ENCODE data around the gene CHMP5.

DNA sequence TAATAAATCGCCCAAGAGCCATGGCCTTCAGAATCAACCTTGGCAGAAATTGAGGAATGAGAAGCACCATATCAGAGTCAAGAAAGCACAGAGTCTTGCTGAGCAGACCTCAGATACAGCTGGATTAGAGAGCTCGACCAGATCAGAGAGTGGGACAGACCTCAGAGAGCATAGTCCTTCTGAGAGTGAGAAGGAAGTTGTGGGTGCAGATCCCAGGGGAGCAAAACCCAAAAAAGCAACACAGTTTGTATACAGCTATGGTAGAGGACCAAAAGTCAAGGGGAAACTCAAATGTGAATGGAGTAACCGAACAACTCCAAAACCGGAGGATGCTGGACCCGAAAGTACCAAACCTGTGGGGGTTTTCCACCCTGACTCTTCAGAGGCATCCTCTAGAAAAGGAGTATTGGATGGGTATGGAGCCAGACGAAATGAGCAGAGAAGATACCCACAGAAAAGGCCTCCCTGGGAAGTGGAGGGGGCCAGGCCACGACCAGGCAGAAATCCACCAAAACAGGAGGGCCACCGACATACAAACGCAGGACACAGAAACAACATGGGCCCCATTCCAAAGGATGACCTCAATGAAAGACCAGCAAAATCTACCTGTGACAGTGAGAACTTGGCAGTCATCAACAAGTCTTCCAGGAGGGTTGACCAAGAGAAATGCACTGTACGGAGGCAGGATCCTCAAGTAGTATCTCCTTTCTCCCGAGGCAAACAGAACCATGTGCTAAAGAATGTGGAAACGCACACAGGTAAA, 30.0 kb downstream of the CHMP5 start:
- TF ChIP-seq, protein P1, sequence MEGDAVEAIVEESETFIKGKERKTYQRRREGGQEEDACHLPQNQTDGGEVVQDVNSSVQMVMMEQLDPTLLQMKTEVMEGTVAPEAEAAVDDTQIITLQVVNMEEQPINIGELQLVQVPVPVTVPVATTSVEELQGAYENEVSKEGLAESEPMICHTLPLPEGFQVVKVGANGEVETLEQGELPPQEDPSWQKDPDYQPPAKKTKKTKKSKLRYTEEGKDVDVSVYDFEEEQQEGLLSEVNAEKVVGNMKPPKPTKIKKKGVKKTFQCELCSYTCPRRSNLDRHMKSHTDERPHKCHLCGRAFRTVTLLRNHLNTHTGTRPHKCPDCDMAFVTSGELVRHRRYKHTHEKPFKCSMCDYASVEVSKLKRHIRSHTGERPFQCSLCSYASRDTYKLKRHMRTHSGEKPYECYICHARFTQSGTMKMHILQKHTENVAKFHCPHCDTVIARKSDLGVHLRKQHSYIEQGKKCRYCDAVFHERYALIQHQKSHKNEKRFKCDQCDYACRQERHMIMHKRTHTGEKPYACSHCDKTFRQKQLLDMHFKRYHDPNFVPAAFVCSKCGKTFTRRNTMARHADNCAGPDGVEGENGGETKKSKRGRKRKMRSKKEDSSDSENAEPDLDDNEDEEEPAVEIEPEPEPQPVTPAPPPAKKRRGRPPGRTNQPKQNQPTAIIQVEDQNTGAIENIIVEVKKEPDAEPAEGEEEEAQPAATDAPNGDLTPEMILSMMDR (IDR thresholded peaks at IDR 0.05; ENCODE audit: low read depth, low read length) = no peak
- no peak for TF ChIP-seq POLR2A (IDR thresholded peaks at IDR 0.05; ENCODE audit: extremely low read depth, insufficient read length)
- TF ChIP-seq, protein P2, sequence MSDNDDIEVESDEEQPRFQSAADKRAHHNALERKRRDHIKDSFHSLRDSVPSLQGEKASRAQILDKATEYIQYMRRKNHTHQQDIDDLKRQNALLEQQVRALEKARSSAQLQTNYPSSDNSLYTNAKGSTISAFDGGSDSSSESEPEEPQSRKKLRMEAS (IDR thresholded peaks at IDR 0.05; ENCODE audit: low read depth, low read length) = no peak

All from NB4 (cell line).